Thoracic aorta (tissue), 2 donors: ENCODE data around the gene SCNN1B. TPM values are rescaled to one million over a fixed set of nuclear protein-coding genes. Genes with fewer than 3 reads are reported as not detected.

Experiments
- ATAC-seq: fragments of 150-250 bp; one replicate; pipeline ENCODE4 v1.8.0; 2017; ENCODE audit warnings: low read depth; ENCODE audit not compliant: insufficient number of reproducible peaks, low FRiP score
- DNase-seq: peaks from one replicate; pipeline ENCODE4 v3.0.0-alpha.2; 2020; ENCODE audit warnings: low spot score
- H3K27ac ChIP-seq, 2 donors: fragments of 200-600 bp; sonication (generic); 1 replicate in 1 of 2; 2 replicates in 1 of 2; pipeline ENCODE4 v1.5.1; 2016; ENCODE audit warnings: mild to moderate bottlenecking in 2 of 2, moderate library complexity in 2 of 2
- H3K27me3 ChIP-seq: fragments of 200-600 bp; sonication (generic); replicated peaks from 2 replicates; pipeline ENCODE4 v1.6.0; 2016; ENCODE audit warnings: mild to moderate bottlenecking; ENCODE audit not compliant: insufficient read depth
- H3K36me3 ChIP-seq: fragments of 200-600 bp; sonication (generic); one replicate; pipeline ENCODE4 v1.5.1; 2016
- H3K4me1 ChIP-seq, 2 donors: fragments of 200-600 bp; sonication (generic); 1 replicate in 1 of 2; 2 replicates in 1 of 2; pipeline versions ENCODE4 v1.5.1 to v1.6.0; 2016; ENCODE audit warnings: low read depth in 2 of 2, mild to moderate bottlenecking in 1 of 2; ENCODE audit not compliant: control insufficient read depth in 1 of 2
- H3K4me3 ChIP-seq: fragments of 200-600 bp; sonication (generic); 2 replicates; pipeline ENCODE4 v1.5.1; 2016; ENCODE audit warnings: mild to moderate bottlenecking
- H3K9me3 ChIP-seq: fragments of 200-600 bp; sonication (generic); 2 replicates; pipeline ENCODE4 v1.5.1; 2016
- total RNA-seq, 2 donors: library from RNA; depleted of rRNA; stranded (reverse); fragments of >200 nt; gene quantifications; one replicate each; pipeline versions ENCODE4 v1.1.0 to v1.2.3, GENCODE V29; 2016
- TF ChIP-seq, protein P1 (sequence below): fragments of 200-600 bp; sonication (generic); IDR thresholded peaks from one replicate; pipeline ENCODE4 v1.5.1; 2019; ENCODE audit warnings: antibody characterized with exemption

Gene SCNN1B
- total RNA-seq, 2 donors from 2014 or later: 1.1 TPM; not detected in 1

DNA sequence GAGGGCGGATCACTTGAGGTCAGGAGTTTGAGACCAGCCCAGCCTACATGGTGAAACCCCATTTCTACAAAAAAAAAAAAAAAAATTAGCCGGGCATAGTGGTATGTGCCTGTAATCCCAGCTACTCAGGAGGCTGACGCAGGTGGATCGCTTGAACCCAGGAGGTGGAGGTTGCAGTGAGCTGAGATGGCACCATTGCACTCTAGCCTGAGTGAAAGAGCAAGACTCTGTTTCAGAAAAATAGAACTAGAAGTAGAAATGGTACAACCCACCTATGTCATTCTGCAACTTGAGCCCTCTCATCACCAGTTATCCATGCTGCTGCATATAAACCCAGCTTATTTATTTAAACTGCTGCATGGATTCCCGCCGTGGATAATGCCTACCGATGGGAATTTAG lies 1.6 kb downstream of the SCNN1B start:
- H3K9me3 ChIP-seq: no peaks in the 10 kb centered on the region
- TF ChIP-seq, protein P1, sequence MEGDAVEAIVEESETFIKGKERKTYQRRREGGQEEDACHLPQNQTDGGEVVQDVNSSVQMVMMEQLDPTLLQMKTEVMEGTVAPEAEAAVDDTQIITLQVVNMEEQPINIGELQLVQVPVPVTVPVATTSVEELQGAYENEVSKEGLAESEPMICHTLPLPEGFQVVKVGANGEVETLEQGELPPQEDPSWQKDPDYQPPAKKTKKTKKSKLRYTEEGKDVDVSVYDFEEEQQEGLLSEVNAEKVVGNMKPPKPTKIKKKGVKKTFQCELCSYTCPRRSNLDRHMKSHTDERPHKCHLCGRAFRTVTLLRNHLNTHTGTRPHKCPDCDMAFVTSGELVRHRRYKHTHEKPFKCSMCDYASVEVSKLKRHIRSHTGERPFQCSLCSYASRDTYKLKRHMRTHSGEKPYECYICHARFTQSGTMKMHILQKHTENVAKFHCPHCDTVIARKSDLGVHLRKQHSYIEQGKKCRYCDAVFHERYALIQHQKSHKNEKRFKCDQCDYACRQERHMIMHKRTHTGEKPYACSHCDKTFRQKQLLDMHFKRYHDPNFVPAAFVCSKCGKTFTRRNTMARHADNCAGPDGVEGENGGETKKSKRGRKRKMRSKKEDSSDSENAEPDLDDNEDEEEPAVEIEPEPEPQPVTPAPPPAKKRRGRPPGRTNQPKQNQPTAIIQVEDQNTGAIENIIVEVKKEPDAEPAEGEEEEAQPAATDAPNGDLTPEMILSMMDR: no peak
- H3K4me3 ChIP-seq: no peak overlapping the region
- H3K27ac ChIP-seq: no peak overlapping the region
- H3K27me3 ChIP-seq: no peaks in the 10 kb centered on the region
- peaks cover 0 to 9% of the 10 kb centered on the region in 2 donors for H3K4me1 ChIP-seq
- no peaks in the 10 kb centered on the region for H3K36me3 ChIP-seq
- DNase-seq: no peak
- no peak for ATAC-seq

- H3K36me3 ChIP-seq: no peaks in the 10 kb centered on the region
- no peaks in the 10 kb centered on the region for H3K27me3 ChIP-seq
- no peaks in the 10 kb centered on the region for H3K9me3 ChIP-seq
Observed at GRCh38 chr16:23304620-23305019, 2.5 kb downstream of the SCNN1B start.

DNA sequence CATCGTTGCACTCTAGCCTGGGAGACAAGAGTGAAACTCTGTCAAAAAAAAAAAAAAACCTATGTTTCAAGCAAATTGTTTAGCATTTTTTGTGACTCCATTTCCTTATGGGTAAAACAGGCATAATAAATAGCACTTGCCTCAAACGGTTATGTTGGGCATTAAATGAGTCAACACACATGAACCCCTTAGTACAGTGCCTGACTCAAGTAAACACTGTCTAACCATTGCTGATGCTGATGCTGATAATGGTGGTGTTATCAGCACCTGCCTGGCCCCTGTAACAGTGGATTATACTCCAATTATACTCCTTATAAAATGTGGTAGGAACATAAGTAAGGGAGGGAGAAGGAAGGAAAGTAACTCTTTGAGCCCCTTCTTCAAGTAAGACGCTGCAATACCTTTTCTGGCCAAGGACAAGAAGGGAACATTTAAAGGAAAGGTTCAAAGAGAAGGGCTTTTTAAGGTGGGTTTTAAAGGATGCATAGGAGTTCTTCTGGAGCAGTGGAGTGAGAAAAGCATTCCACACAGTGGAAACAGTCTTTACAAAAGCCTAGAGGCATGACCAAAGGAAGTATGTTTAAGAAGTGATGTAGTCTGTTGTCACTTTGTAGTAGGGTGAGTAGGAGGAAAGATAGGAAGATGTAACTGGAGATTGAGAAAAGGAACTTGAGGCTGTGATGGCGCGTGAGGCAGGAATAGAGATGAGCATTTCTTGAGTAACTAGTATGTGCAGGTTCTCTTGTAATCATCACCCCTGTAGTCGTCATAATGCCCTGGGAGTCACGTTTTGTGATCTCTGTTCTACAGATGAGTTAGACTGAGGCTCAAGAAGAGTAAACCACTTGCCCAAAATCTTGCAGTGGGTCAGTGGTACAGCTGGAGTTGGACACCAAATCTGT lies 4.3 kb downstream of the SCNN1B start:
- H3K4me1 ChIP-seq: peaks cover 0 to 9% of the 10 kb centered on the region in 2 donors
- H3K4me3 ChIP-seq: no peak overlapping the region
- ATAC-seq (no peak), DNase-seq (no peak)
- no peaks in the 10 kb centered on the region for H3K9me3 ChIP-seq
- no peaks in the 10 kb centered on the region for H3K27me3 ChIP-seq
- TF ChIP-seq, protein P1: no peak
- H3K36me3 ChIP-seq: no peaks in the 10 kb centered on the region
- no peak overlapping the region for H3K27ac ChIP-seq

More at GRCh38 chr16:23304620-23305019, 2.5 kb downstream of the SCNN1B start:
- no peak overlapping the region for H3K4me3 ChIP-seq
- TF ChIP-seq, protein P1: no peak
- no peak for ATAC-seq
- peaks cover 0 to 9% of the 10 kb centered on the region in 2 donors for H3K4me1 ChIP-seq
- DNase-seq: no peak
- no peak overlapping the region for H3K27ac ChIP-seq

DNA sequence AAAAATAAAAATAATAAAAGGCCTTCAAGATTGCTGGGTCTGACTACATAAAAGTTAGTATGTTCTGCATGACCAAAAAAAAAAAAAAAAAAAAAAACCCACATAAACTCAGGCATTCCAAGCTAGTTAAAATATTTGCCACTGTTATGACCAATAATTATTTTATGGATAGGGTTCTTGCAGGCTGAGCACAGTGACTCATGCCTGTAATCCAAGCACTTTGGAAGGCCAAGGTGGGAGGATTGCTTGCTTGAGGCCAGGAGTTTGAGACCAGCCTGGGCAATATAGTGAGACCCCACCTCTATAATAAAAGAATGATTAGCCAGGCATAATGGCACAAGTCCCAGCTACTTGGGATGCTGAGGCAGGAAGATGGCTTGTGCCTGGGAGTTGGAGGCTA lies 8.1 kb downstream of the SCNN1B start:
- Histone ChIP-seq H3K27ac (no peak overlapping the region), H3K27me3 (no peaks in the 10 kb centered on the region), H3K36me3 (no peaks in the 10 kb centered on the region), H3K4me1 (no peaks in the 10 kb centered on the region), H3K4me3 (no peak overlapping the region), H3K9me3 (no peaks in the 10 kb centered on the region)
- DNase-seq (no peak), ATAC-seq (no peak)
- TF ChIP-seq, protein P1: no peak

GRCh38 chr16:23310744-23311143 lies 8.6 kb downstream of the SCNN1B start:
- Histone ChIP-seq H3K27me3 (no peaks in the 10 kb centered on the region), H3K4me1 (no peaks in the 10 kb centered on the region), H3K4me3 (no peak overlapping the region), H3K27ac (no peak overlapping the region), H3K9me3 (no peaks in the 10 kb centered on the region), H3K36me3 (no peaks in the 10 kb centered on the region)
- TF ChIP-seq, protein P1: no peak
- ATAC-seq (no peak), DNase-seq (no peak)
